Activated CD8-positive, alpha-beta T cell treated with anti-CD3 and anti-CD28 coated beads for 36 hours (primary cell): ENCODE measurements around the gene CENPM. TPM values are rescaled to one million over a fixed set of nuclear protein-coding genes. Genes with fewer than 3 reads are reported as not detected.

Source experiments
- ATAC-seq: fragments of 200-7000 bp; cut with Tn5 transposase; one replicate; pipeline ENCODE4 v1.10.0; 2021; ENCODE audit warnings: mild to moderate bottlenecking, moderate library complexity
- CTCF ChIA-PET: fragments of 350-600 bp; sonication (Branson Sonifier 250); formaldehyde crosslinking; loops from one replicate; lab custom pipeline; 2021; ENCODE audit warnings: antibody characterized with exemption; lab: Charles Lee
- POLR2A ChIA-PET: fragments of 350-600 bp; sonication (Branson Sonifier 250); formaldehyde crosslinking; loops from one replicate; lab custom pipeline; 2021; ENCODE audit warnings: antibody characterized with exemption; lab: Charles Lee
- DNase-seq: peaks from one replicate; pipeline ENCODE4 v3.0.0-alpha.2; 2020
- H3K27ac Mint-ChIP-seq: one replicate; pipeline ENCODE4 v1.8.0; 2021; ENCODE audit warnings: mild to moderate bottlenecking, mixed read lengths
- H3K27me3 Mint-ChIP-seq: one replicate; pipeline ENCODE4 v1.8.0; 2021; ENCODE audit warnings: mixed read lengths
- H3K36me3 Mint-ChIP-seq: one replicate; pipeline ENCODE4 v1.8.0; 2021; ENCODE audit warnings: low read depth, mixed read lengths
- H3K4me1 Mint-ChIP-seq: one replicate; pipeline ENCODE4 v1.8.0; 2021; ENCODE audit warnings: low read depth, mixed read lengths
- H3K4me3 Mint-ChIP-seq: one replicate; pipeline ENCODE4 v1.8.0; 2021; ENCODE audit warnings: mild to moderate bottlenecking, moderate library complexity, mixed read lengths
- H3K9me3 Mint-ChIP-seq: one replicate; pipeline ENCODE4 v1.8.0; 2021; ENCODE audit warnings: mixed read lengths
- intact Hi-C: fragments of 100-400 bp; cut with micrococcal nuclease; formaldehyde crosslinking; loops from one replicate; pipeline ENCODE4 v1.10.0; 2022
- total RNA-seq, 2 experiments: library from RNA; stranded (reverse); gene quantifications; one replicate each; pipeline ENCODE4 v1.2.3, GENCODE V29; 2021
- TF ChIP-seq, protein P1 (sequence below): fragments of 200-600 bp; IDR thresholded peaks from one replicate; pipeline ENCODE4 v1.8.0; 2022; ENCODE audit warnings: antibody characterized with exemption, mild to moderate bottlenecking

The CENPM gene
- total RNA-seq, 2 experiments from 2014 or later, result 62.5 to 63.1 TPM

DNA sequence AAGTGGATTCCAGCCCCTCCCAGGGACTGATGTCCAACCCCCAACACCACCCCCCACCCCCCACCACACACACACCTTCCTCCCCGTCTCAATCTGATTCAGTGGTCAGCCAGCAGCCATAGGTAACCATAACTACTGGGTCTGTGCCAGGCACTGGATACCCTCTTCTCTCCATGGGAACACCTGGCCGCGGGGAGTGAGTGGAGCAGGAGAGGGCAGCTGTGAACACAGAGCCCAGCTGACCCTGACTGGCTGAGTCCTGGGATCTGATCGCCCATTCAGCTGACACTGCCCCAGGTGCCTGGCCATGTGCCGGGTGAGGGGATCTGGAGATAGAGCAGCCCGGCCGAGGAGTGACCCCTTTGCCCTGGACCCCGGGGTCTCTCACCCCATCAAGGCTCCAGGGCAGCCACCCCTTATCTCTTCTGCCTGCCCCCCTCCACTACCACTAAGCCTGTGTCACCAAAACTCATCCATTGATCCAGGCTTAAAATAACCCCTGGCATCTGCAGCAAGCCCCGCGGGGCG, 29.5 kb downstream of the CENPM start:
- Mint-ChIP-seq H3K4me1 (peaks cover 20% of the 10 kb centered on the region), H3K27ac (no peak overlapping the region), H3K9me3 (no peaks in the 10 kb centered on the region), H3K27me3 (peaks cover 32% of the 10 kb centered on the region), H3K36me3 (no peaks in the 10 kb centered on the region), H3K4me3 (no peak overlapping the region)
- intact Hi-C loops, result no loop called here
- TF ChIP-seq, protein P1, sequence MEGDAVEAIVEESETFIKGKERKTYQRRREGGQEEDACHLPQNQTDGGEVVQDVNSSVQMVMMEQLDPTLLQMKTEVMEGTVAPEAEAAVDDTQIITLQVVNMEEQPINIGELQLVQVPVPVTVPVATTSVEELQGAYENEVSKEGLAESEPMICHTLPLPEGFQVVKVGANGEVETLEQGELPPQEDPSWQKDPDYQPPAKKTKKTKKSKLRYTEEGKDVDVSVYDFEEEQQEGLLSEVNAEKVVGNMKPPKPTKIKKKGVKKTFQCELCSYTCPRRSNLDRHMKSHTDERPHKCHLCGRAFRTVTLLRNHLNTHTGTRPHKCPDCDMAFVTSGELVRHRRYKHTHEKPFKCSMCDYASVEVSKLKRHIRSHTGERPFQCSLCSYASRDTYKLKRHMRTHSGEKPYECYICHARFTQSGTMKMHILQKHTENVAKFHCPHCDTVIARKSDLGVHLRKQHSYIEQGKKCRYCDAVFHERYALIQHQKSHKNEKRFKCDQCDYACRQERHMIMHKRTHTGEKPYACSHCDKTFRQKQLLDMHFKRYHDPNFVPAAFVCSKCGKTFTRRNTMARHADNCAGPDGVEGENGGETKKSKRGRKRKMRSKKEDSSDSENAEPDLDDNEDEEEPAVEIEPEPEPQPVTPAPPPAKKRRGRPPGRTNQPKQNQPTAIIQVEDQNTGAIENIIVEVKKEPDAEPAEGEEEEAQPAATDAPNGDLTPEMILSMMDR, result no peak
- DNase-seq (no peak), ATAC-seq (no peak)
- ChIA-PET CTCF (interaction anchor here (1.1 to 2.9 kb wide), 2 partner anchors 8 to 10 kb away, joined by 3 to 14 read pairs; partner anchors contain the start of gene TNFRSF13C), POLR2A (interaction anchor here (1.2 to 11.9 kb wide), 3 partner anchors 9 to 83 kb away, joined by 4 to 134 read pairs (median 12); no protein-coding TSS in a partner anchor)

DNA sequence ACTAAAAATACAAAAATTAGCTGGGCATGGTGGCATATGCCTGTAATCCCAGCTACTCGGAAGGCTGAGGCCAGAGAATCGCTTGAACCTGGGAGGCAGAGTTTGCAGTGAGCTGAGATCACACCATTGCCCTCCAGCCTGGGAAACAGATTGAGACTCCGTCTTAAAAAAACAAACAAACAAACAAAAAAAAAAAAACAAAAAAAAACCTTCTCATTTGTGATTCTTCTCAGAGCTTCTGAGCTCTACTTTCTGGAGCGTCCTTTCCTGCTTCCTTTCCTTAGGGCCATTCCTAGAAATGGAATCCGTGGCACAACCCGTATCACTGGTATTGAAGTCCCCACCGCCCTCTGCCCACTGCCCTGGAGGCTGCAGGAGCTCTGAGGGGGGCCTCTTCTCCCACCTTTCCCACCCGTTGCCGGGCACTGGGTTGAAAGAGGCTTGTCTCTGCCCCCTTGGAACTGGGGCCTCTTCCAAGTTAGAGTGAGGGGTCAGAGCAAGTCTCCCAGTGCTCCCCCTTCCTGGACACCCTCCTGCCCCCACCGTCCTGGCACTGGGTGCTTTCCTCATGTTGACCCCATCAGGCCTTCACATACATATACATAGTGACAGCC, 30.1 kb downstream of the CENPM start:
- ChIA-PET CTCF (interaction anchor here (1.1 to 2.9 kb wide), 2 partner anchors 9 kb away, joined by 3 to 14 read pairs; partner anchors contain the start of gene TNFRSF13C), POLR2A (no interaction called here)
- intact Hi-C loops, result no loop called here
- Mint-ChIP-seq H3K27ac (no peak overlapping the region), H3K9me3 (no peaks in the 10 kb centered on the region), H3K4me1 (peaks cover 20% of the 10 kb centered on the region), H3K36me3 (no peaks in the 10 kb centered on the region), H3K27me3 (peaks cover 38% of the 10 kb centered on the region), H3K4me3 (no peak overlapping the region)
- TF ChIP-seq, protein P1, result no peak
- no peak for ATAC-seq
- DNase-seq, result no peak

DNA sequence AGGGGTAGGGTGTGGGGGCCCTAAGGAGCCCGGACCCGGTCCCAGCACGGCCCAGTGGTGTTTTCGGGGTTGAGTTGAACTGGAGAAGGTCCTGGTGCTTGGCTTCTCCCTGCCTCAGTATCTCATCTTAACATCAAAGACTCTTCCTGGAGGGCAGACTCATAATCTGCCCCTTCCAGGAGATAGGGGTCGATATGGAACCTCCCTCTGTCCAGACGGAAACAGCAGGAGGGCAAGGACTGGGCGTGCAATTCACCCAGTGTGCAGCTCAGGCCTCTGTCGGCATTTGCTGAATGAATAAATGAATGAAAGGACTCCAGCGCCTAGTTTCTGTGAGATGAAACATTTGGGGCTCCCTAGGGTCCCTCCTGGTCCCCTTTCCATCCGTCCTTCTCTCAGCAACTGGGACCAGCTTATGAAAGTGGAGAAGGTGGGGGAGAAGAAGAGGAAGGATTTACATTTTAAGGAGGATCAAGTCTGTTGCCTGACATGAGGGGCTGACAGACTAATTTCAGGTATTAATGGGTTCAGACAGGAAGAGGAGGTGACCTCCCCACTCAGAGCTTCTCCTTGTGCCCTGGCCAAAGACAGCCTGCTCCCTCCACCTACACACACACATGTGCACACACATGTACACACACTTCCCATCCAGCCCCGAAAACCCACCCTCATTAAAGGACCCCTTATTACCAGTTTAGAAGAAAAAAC, 31.0 kb downstream of the CENPM start:
- H3K36me3 Mint-ChIP-seq, result no peaks in the 10 kb centered on the region
- TF ChIP-seq, protein P1, result no peak
- peak overlapping the region; percentile 36 for H3K4me3 Mint-ChIP-seq
- no peaks in the 10 kb centered on the region for H3K9me3 Mint-ChIP-seq
- H3K4me1 Mint-ChIP-seq, result peaks cover 24% of the 10 kb centered on the region
- no peak overlapping the region for H3K27ac Mint-ChIP-seq
- peaks cover 44% of the 10 kb centered on the region for H3K27me3 Mint-ChIP-seq
- POLR2A ChIA-PET, result interaction anchor here (0.6 to 1.4 kb wide), 4 partner anchors 10 to 75 kb away, joined by 3 to 5 read pairs (median 3); partner anchors contain the start of gene TNFRSF13C
- DNase-seq, result no peak
- CTCF ChIA-PET, result interaction anchor here (0.7 to 2.9 kb wide), 5 partner anchors 8 to 53 kb away, joined by 3 to 14 read pairs (median 3); partner anchors contain the start of genes CENPM and TNFRSF13C
- ATAC-seq, result no peak
- intact Hi-C loops, result no loop called here

DNA sequence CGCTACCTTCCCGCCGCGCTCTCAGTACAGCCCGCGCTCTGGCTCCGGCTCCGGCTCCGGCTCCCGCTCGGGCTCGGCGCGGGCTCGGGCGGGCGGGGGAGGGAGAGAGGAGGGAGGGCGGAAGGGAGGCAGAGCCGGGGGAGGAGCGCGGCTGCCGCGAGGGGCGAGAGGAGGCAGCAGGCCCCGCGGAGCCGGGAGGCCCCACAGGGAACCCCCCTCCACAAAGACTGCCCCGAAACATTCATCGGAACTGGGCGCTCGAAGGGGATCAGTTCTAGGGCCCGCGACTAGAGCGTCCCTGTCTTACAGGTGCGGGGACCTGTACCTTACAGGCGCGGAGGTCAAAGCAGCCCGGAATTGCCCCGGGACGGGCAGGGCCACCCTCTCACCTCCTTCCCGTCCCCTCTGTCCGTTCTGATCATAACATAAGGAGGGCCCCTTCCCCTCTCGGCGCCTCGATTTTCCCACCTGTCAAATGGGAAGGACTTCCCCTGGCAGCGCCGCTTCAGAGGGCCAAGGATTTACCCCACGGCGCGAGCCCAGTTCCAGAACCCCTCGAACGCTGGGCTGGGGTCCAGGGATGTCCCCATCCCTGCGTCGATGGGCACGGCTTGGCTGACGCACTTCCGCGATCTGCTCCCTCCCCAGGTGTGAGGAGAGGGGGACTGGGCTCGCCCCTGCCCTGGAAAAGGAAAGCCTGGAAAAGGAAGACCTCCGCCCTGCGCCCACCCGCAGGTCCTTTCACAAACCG, 31.7 kb downstream of the CENPM start, which contains the start of gene SHISA8:
TSS of gene SHISA8 (minus strand) at position 40 of the 751 bp plus-strand sequence. CDS start 407 bp downstream, outside the sequence.
- no peaks in the 10 kb centered on the region for H3K9me3 Mint-ChIP-seq
- TF ChIP-seq, protein P1, result no peak
- peaks cover 21% of the 10 kb centered on the region for H3K4me1 Mint-ChIP-seq
- peak; percentile 48 for ATAC-seq
- H3K27ac Mint-ChIP-seq, result no peak within 1 kb of the TSS
- no peaks in the 10 kb centered on the region for H3K36me3 Mint-ChIP-seq
- peaks cover 46% of the 10 kb centered on the region for H3K27me3 Mint-ChIP-seq
- peak; percentile 64 for DNase-seq
- peak within 1 kb of the TSS; percentile 36 for H3K4me3 Mint-ChIP-seq
- intact Hi-C loops, result no loop called here
- ChIA-PET CTCF (interaction anchor here (0.7 to 2.9 kb wide), 5 partner anchors 11 to 52 kb away, joined by 3 to 14 read pairs (median 3); partner anchors contain the start of genes CENPM and TNFRSF13C), POLR2A (interaction anchor here (1.0 to 1.4 kb wide), 4 partner anchors 9 to 82 kb away, joined by 3 to 5 read pairs (median 3); partner anchors contain the start of gene SREBF2)
